SKM-1 (cell line): ENCODE data around the gene GPHB5.
"Not testable (repeated sequence)": the region's sequence is repeated elsewhere in the genome, so short reads cannot be mapped to it uniquely, and the experiment has no call there.

ENCODE experiments used
- DNase-seq: peaks from one replicate; lab custom pipeline; 2025; ENCODE audit not compliant: unreplicated experiment; lab: John Stamatoyannopoulos, UW

The GPHB5 gene

DNA sequence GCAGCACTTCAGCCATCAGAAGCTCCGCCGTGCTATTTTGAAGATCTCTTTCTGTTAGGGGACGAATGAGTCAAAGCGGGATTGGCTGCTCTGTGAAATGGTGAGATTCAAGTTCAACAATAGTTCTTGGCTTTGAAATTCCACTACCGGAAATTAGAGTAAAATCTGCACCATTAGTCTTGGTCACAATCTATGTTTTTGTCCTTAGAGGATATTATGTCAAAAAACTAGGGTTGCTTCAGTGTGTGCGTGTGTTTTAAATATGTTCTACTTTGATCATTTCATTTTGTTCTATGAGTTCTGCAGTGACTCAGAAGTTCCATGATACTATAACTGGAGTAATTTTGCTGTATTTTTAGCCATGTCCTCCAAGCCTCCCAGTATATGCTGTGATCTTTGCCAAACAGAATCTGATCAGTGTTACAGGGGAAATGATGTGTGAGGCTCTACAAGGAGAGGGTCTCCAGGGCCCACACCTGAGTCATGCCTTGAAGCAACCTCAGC is 22.6 kb downstream of the GPHB5 start:
- DNase-seq = no peak

DNA sequence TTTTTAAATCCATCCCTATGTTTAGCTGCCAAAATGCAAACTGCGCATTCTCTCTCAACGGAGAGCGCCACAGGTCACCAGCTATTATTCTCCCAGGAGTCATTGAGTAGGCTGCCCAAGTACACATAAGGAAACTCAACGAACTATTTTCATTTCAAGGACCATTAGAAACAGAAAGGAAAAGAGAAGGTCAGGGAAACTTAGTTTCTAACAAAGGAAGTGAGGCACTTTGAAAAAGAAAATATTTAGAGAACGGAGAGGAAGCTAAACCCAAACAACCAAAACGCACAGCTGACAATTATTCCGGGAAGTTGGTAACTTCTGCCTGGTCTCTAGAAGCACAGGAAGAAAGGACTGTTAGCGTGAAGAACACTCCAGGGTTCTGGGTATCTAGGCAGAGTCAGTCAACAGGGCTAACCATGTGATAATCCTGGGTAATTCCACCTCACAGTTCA is 23.5 kb downstream of the GPHB5 start:
- DNase-seq = no peak

DNA sequence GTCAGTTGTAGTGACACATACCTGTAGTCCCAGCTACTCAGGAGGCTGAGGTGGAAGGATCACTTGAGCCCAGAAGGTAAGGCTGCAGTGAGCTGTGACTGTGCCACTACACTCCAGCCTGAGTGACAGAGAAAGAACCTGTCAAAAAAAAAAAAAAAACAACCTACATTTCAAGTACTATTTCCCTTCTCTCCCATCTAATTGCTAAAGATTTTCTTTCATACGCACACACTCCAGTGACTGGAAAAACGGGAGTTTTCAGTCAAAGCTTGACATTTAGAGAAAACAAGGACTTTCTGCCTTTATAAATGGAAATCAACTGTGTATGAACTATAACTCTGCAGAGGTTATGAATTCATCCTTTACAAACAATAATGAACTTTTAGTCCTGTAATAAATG is 25.9 kb downstream of the GPHB5 start:
- DNase-seq = no peak

DNA sequence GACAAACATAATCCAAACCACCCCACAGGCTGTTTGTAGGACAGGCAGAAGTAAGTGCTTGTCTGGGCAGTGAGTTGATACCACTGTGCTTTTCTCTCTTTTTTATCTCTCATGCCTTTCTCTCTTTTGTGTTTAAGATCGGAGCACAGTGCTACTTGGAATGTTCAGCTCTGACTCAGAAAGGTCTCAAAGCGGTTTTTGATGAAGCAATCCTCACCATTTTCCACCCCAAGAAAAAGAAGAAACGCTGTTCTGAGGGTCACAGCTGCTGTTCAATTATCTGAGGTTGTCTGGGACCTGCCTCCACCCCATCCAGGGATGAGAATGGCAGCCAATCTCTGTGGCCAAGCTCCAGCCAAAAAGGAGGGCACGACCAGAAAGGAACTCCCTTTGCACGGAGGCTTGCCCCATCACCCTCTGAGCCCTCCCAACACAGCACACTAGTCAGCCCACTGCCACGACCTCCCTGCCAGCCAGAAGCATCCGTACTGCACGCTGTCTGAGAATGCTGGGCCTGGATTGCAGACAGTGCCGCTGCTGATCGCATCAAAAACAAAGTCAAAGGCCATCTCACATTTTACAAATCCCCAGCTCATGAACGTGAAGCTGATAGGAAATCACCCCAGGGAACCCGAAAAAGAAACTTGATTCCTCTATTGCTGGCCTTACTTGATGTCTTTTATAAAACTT is 27.8 kb downstream of the GPHB5 start:
- no peak for DNase-seq

DNA sequence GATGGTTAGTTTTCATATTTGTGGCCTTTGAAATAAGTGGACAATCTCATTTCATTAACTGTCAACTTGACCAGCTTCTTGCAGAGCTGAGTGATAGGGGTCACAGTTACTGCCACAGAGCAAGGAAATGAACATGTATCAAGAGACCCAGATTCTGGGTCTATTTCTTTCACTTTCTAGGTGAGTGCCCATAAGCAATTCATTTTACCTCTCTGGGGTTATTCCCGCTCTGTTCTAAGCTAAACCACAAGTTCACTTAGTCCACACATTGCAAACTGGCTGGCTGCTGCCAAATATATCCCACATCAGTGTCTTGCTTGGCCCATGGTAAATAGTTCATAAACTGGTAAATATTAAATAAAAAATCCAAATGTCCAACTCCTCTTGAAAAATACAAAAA is 29.9 kb downstream of the GPHB5 start:
- no peak for DNase-seq

DNA sequence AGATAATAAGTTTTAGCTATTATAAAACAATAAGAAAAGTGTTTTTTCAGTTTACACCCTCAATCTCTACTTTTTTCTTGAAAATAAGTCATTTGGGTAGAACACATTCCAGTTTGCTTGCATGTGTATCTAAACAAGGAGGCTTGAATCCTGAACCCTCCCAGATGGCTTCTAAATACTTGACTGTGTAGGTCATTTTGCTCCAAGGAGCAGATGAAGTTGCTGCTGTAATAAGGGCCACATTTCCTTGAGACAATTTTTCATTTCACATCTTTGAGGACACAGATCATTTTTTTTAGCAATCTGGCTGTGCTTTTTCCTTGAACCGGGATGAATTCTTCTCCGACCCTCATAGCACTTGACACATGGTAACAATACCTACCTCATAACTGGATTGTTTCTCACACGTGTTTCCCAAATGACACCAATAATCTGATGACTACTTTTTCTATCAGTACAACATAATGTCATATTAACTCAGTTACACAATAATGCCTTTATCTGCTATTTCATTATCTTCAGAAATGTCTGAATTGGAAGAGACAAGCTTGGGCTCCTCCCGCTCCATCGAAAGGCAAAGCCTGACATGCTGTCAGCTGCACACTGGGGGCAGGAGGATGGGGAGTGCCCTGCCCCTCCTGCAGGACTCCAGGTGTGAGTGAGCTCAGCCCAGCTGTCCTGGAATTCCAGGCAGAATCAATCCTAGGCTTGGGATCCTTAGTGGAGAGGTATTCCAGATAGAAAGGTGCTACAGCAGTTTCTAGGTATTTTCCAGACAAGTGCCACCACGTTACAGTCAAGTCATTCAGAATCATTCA is 30.9 kb downstream of the GPHB5 start:
- no peak for DNase-seq

DNA sequence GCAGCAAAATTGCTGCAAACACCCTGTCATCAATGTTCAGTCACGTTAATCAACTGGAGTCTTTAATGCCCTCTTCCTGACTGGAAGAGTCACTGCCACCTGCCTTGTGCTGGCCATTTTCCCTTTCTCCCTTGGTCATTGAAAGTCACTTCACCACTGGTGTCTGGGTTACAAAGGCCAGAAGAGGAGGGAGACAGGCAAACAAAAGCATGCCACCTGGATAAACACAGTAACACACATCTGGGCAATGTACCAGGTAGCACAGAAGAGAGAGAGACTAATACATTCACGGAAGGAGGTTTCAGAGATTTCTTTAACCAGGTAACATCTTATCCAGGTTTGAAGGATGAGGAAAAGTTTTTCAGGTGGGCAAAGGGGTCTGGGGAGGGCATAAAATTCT is 32.7 kb downstream of the GPHB5 start:
- DNase-seq = no peak

DNA sequence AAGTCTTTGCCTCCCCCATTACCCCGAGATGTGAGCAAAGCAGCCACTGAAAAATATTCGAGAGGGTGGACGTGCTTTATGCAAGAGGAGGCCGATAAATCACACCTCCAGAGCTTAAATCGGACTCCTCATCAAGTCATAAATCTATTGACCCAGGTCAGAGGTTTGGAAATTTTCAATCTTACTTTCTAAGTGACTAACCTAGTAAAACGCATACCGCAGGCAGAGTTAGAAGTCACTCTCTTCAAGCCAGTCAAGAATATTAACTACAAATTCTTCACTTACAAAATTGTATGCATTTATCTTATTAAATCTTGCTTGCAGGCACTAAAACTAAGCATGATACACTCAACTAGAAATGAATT is 34.9 kb downstream of the GPHB5 start:
- no peak for DNase-seq

DNA sequence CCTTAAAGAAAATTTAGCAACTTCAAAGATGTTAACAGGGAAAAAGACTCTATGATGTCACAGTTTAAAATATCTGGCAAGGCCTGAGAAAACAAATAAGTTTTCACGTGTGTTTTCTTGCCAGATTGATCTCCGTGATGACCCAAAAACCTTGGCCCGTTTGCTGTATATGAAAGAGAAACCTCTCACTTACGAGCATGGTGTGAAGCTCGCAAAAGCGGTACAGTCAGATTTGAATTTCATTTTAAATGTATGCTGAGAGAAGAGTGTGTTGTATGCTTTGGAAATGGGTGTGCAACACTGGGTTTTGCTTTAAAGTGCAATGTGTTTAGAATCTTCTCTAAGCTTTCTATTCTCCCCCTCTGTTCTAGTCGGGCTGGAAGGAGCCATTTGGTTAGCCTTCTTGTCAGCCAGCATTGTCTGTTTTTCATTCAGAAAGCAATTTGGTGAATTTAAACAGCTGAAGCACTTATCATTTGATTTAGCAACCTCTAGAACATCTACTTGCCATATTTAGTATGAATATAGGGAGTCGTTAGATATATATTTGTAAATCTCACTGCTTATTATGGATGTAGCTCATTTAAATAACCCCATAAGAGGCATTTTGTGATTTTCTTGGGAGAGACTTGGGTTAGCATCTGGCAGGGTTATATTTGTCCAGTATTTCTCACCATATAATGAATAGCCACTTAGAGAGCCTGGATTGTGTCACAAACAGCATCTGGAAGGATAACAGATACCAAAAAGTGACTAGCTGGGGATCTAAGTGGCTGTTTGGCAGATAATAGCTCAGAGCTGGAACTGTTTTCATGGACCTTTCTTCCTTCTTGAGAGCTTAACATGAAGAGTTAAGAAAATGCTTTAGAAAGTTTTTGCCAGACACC is 35.5 kb downstream of the GPHB5 start:
- DNase-seq = no peak

DNA sequence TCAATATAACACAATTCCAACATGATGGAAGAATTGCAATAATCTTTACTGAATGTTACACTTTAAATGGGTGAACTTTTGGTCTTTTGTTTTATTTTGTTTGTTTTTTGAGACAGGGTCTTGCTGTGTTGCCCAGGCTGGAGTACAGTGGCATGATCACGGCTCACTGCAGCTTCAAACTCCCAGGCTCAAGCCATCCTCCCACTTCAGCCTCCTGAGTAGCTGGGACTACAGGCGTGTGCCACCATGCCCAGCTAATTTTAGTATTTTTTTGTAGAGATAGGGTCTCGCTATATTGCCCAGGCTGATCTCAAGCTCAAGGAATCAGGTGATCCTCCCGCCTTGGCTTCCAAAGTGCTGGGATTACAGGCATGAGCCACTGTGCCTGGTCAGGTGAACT is 38.8 kb downstream of the GPHB5 start:
- not testable (repeated sequence) for DNase-seq

DNA sequence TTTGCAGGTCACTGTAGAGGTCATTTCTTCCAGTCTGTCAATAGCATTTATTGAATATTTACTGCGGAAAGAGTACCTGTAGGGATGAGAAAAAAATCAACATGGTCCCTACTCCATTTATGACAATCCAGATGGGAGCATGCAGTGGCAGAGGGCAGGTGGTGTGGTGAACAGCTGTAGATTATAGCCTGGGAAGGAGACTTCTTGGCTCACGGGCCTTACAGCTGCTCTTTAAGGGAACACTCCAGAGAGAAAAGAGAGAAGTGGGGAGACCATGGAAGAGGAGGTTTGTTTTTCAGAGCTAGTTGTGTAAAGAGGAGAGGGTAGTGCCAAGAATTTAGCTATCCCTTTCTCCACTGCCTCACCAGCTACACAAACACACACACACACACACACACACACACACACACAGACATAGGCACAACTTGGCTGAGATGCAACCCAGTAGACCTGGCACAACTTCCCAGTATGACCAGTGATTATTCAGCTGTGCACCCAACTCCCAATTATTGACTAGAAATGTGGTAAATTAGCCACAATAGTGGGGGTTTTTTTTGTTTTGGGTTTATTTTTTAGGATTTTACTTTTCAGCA is 41.0 kb downstream of the GPHB5 start:
- no peak for DNase-seq

DNA sequence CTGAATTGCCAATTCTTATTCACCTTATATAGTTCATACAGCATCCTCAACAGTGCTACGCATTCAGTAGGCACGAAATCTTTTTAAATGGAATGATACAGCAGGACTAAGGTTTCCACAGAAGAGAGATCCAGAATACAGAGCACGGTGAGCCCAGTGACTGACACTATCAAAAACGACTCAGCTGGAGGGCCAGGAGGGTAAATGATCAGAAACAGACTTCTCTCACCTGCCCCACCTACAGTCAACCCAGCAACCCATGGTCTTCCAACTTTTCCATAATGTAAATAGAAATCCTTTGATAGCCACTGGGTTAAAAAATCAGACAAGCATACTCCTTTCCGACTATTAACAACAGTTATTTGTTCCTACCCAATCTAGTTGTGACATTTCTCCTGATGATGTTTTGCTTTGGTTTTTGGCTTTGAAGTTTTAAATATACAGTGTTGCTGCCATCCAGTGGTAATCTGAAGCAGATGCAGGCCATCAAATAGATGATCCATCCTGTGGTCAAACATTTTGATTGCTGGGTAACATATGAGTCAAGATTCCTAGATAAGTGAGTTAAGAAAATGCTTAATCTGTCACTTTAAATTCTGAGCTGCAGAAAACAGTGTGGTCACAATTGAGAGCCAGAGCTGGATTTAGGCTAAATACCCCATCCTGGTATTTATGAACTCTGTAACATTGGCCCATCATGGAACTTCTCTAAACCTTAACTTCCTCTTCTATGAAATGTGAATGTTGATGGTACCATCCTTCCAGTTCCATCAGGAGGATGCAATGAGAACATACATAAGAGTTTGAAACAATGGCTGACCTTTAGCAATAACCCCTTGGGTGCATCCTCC is 42.0 kb downstream of the GPHB5 start:
- peak; percentile 0 for DNase-seq

DNA sequence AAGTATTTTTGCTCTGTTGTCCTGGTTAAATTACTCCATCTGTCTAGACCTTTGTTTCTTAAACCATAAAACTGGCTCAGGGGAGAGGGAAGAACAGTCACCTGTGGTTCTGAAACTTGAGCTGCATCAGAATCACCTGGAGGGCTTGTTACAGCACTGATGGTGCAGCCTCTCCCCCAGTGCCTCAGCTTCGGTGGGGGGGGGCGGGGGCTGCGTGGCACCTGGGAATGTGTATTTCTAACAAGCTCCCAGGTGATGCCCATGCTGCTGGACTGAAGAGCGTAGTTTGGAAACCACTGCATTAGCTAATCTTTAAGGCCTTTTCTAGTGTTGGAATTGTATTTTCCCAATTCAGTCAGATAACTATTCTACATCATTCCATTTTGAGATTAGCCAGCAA is 42.7 kb downstream of the GPHB5 start:
- no peak for DNase-seq

DNA sequence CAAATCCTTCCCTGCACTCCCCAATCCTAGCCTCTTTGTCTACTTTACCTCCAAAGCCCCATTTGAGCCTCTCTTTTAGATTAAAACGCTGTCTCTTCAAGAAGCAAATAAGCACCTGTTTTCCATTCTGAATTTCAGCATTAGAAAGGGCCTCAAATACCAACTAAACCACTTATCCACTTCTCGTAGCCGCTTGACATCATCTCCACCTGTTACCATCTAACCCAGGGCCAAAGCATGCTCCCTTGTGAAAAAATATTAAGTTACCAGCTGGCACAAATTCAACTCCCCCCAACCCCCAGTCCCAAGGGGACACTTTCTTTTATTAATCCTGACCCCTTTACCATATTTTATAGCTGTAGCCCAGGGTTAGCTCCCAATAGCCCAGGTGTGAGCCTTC is 43.1 kb downstream of the GPHB5 start:
- no peak for DNase-seq

DNA sequence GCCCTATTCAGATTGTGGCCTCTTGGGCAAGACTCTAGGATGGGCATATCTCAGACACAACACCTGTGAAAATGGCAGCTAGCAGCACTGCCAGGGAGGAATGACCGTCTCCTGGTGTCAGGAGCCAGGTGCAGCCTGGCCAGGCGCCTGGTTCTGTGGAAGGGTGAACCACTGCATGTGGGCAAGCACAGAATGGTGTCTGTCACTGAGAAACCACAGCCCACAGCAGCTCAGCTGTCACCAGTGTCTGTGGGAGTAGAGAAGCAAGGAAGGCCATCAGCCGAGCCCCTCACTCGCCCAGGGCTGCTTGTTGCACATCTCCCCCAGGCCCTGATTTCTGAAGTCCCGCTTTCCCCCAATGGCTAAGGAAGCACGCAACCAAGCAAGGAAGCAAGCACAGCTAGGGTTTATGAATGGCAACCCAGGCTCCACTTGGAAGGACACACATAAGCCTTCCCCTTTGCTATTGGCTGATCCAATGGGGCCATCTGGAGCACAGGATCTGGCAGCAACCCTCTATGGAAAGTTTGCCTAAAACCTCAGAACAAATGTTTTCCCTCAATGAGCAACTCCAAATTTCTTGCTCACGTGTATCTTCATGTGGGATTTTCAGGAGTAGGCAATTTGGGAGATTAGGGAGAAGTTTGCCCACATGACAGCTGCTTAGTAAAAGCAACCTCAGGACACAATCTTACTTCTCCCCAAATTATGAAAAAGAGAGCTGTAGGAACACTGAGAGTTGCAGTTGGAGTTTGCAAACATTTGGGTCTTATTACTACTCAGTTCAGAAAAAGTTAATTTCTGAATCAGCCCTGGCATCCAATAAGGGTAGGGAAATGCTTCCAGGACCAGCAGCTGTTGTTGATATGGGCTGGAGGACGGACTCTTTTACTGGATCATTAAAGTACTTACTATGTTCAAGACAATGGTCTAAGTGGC is 44.7 kb downstream of the GPHB5 start:
- no peak for DNase-seq

DNA sequence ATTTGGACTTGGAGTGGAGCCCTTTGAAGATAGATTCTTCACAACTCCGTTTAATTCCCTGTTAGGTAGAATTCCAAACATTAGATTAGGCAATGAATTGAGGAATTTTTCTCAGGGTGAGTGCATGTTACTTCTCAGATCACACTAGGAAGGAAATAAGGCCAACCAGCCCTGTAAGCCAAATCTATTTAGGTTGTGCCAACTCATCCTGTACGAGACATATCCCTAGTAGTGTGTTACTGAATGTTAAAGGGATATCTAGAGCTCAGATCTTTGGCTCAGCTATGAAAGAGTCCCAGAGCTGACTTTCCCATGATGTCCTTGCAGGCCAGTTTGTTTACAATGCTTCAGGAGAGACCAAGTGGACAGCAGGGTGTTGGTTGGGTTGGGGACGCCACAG is 45.6 kb downstream of the GPHB5 start:
- DNase-seq = no peak

DNA sequence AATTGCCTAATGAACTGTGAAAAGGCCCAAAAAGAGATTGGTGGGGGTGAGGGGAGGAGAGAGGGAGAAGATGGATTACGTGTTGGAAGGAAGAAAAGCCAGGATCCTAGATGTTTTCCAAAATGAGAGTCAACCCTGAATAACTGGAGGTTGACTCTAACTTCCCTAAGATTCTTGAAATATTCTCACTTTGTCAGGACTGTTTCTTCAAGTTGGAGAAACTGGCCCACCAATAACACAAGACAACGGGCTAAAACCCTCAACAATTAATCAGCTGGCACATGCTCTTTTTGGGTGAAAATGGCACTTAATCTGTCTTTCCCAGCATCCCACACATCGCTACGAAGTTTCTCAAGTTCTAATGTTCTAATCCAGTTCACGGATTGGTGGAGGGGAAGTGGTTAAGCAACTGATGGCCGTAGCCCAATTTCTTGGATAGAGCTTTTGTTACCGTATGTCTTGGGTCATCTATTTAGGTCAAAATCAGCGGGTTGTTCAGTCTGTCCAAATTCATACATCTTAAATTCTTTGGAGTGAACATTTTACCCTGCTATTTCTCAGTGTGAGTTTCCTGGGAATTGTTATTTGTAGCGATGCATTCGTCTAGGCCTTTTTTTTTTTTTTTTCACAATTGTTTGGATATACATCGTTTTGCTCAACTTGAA is 49.0 kb downstream of the GPHB5 start:
- no peak for DNase-seq

DNA sequence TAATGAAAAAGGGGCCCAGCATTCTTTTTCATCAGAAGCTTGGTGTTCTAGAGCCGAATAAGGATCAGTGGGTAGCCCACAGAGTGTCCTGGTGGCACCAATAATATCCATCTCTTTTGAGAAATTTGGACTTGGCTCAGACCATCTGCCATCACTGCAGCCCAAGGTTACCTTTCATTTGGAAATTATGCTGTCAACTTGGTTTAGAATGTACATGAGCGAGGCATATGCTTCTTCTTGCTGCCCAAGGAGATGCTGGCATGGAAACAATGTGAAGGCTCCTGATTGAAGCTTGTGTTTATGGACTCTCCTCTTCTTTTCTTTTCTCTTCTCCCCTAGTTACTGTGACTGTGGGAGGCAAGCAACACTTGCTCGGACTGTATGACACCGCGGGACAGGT is 50.0 kb downstream of the GPHB5 start:
- DNase-seq = no peak

DNA sequence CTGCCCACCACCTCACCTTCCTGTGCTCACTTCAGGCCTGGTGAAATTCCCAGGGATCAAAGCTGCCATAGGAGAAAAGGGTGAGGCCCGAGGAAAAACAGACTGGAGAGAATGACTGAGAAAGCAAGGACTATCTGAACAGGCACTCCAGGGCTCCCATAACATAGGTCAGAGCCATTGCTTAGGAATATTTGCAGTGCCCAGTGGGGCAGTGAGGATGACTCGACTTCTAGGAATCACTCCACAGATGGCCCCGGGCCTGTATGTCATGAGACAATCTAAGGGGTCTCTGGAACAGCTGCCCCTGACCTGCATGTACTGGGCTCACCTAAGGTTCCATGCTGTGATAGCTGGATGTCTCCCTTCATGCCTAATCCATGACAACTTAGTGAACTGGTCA is 51.6 kb downstream of the GPHB5 start:
- DNase-seq = no peak
